Endothelial cell of umbilical vein (primary cell): Measurements from ENCODE around the gene SPPL3. TPM values are rescaled to one million over a fixed set of nuclear protein-coding genes. Genes with fewer than 3 reads are reported as not detected.

Source experiments
- BruUV-seq: library from RNA; stranded (reverse); fragments of 400-500 nt; replicated peaks from 2 replicates; lab custom pipeline; 2021; lab: Mats Ljungman, UMichigan
- CTCF ChIA-PET: fragments of 300-600, 350-600 bp; sonication (Branson Sonifier 250); formaldehyde crosslinking; loops from one replicate; lab custom pipeline; 2021; ENCODE audit warnings: antibody characterized with exemption, inconsistent platforms; lab: Charles Lee
- POLR2A ChIA-PET: fragments of 300-600, 350-600 bp; sonication (Branson Sonifier 250); formaldehyde crosslinking; loops from one replicate; lab custom pipeline; 2021; ENCODE audit warnings: antibody characterized with exemption, inconsistent platforms; lab: Charles Lee
- DNase-seq: peaks from one replicate; pipeline ENCODE4 v3.0.0-alpha.2; 2011; ENCODE audit warnings: low read depth, low spot score
- FAIRE-seq: peaks from 2 replicates; lab custom pipeline; 2011; peaks lifted over from hg19 to GRCh38; lab: Jason Lieb, UNC
- H2AFZ ChIP-seq: 2 replicates; pipeline ENCODE4 v1.6.0; 2012; ENCODE audit warnings: low read depth, low read length, control low read depth, inconsistent platforms
- H3K27ac ChIP-seq: 2 replicates; pipeline ENCODE4 v1.5.1; 2011; ENCODE audit warnings: low read depth, mild to moderate bottlenecking, control low read depth, low read length, moderate library complexity; ENCODE audit not compliant: insufficient read depth
- H3K27me3 ChIP-seq, 2 experiments: 2 replicates each; pipeline versions ENCODE4 v1.6.0 to v1.6.1; 2011; ENCODE audit warnings: low read length in 2 of 2, mixed read lengths in 1 of 2; ENCODE audit not compliant: control insufficient read depth in 2 of 2, insufficient read depth in 2 of 2
- H3K36me3 ChIP-seq, 2 experiments: 2 replicates in 1 of 2; 3 replicates in 1 of 2; pipeline ENCODE4 v1.5.1; 2011; ENCODE audit warnings: low read length in 2 of 2, mild to moderate bottlenecking in 1 of 2, moderate library complexity in 1 of 2; ENCODE audit not compliant: control insufficient read depth in 2 of 2, insufficient read depth in 2 of 2; ENCODE audit errors: extremely low read depth in 1 of 2
- H3K4me1 ChIP-seq: 3 replicates; pipeline ENCODE4 v1.5.1; 2011; ENCODE audit warnings: mild to moderate bottlenecking, low read length; ENCODE audit not compliant: control insufficient read depth, insufficient read depth; ENCODE audit errors: extremely low read depth
- H3K4me2 ChIP-seq: 2 replicates; pipeline ENCODE4 v1.6.1; 2011; ENCODE audit warnings: low read length, control low read depth, mixed read lengths; ENCODE audit not compliant: insufficient read depth
- H3K4me3 ChIP-seq, 3 experiments: fragments of 200-600 bp in 1 of 3; sonication (generic), shearing (Covaris generic) in 1 of 3; replicated peaks in 1 of 3; 2 replicates each; pipeline ENCODE4 v1.5.1; 2011 to 2016; ENCODE audit warnings: control low read depth in 3 of 3, low read length in 3 of 3, mild to moderate bottlenecking in 2 of 3, inconsistent platforms in 1 of 3, low read depth in 1 of 3, moderate library complexity in 1 of 3; ENCODE audit not compliant: insufficient read depth in 1 of 3
- H3K79me2 ChIP-seq: 2 replicates; pipeline ENCODE4 v1.6.0; 2012; ENCODE audit warnings: low read length, inconsistent platforms; ENCODE audit not compliant: control insufficient read depth, insufficient read depth
- H3K9ac ChIP-seq: replicated peaks from 2 replicates; pipeline ENCODE3; 2011; ENCODE audit warnings: low read length, control low read depth; ENCODE audit not compliant: insufficient read depth; ENCODE audit errors: extremely low read depth
- H3K9me1 ChIP-seq: replicated peaks from 3 replicates; pipeline ENCODE4 v1.6.0; 2011; ENCODE audit warnings: mild to moderate bottlenecking, low read length; ENCODE audit not compliant: control insufficient read depth, insufficient read depth; ENCODE audit errors: extremely low read depth
- H3K9me3 ChIP-seq: replicated peaks from 2 replicates; pipeline ENCODE4 v1.5.1; 2012; ENCODE audit warnings: low read length, inconsistent platforms; ENCODE audit not compliant: control insufficient read depth, insufficient read depth
- H4K20me1 ChIP-seq: replicated peaks from 2 replicates; pipeline ENCODE3; 2011; ENCODE audit warnings: mild to moderate bottlenecking, low read length; ENCODE audit not compliant: control insufficient read depth, insufficient read depth; ENCODE audit errors: extremely low read depth
- EZH2 ChIP-seq: IDR thresholded peaks from 2 replicates; pipeline ENCODE4 v1.6.1; 2012; ENCODE audit warnings: borderline replicate concordance, low read depth, mild to moderate bottlenecking, moderate library complexity, low read length, inconsistent platforms; ENCODE audit not compliant: severe bottlenecking
- FOS ChIP-seq: IDR thresholded peaks from 2 replicates; pipeline ENCODE4 v1.6.1; 2011; ENCODE audit warnings: mild to moderate bottlenecking, low read length, moderate library complexity, borderline replicate concordance; ENCODE audit not compliant: insufficient read depth
- GATA2 ChIP-seq: IDR thresholded peaks from 2 replicates; pipeline ENCODE4 v1.7.0; 2011; ENCODE audit warnings: low read depth, mild to moderate bottlenecking, moderate library complexity, mixed read lengths, low read length; ENCODE audit not compliant: insufficient read length, insufficient read depth
- POLR2A ChIP-seq: IDR thresholded peaks from 2 replicates; pipeline ENCODE4 v1.6.1; 2012; ENCODE audit warnings: low read depth, mild to moderate bottlenecking, control low read depth, low read length
- dilution Hi-C: fragments of 300-500 bp; cut with MboI; formaldehyde crosslinking; loops from one replicate; pipeline ENCODE4 v1.15.0; 2019; ENCODE audit warnings: low sequenced_read_pairs; ENCODE audit not compliant: extremely low pct_ligation_motif_present
- intact Hi-C: fragments of 100-400 bp; cut with micrococcal nuclease; formaldehyde crosslinking; loops from one replicate; pipeline ENCODE4 v1.10.0; 2022
- polyA plus RNA-seq, 4 experiments: library from polyadenylated mRNA; depleted of rRNA in 3 of 4; stranded (reverse) in 3 of 4; unstranded in 1 of 4; fragments of >200 nt; gene quantifications; 2 replicates each; pipeline versions ENCODE4 v1.2.1 to v1.2.3, GENCODE V29; 2011 to 2012; ENCODE audit warnings: missing spikeins in 1 of 4
- total RNA-seq: library from RNA; stranded (reverse); gene quantifications from 2 replicates; pipeline ENCODE4 v1.2.3, GENCODE V29; 2021
- TF ChIP-seq, protein P1 (sequence below), 2 donors: IDR thresholded peaks; 1 replicate in 1 of 2; 2 replicates in 1 of 2; pipeline ENCODE4 v1.5.1; 2011; ENCODE audit warnings: low read length in 2 of 2, mild to moderate bottlenecking in 2 of 2, moderate library complexity in 2 of 2, control low read depth in 1 of 2, inconsistent platforms in 1 of 2, low read depth in 1 of 2; ENCODE audit not compliant: insufficient read depth in 1 of 2; ENCODE audit errors: extremely low read depth in 1 of 2

Gene SPPL3
- total and polyA plus RNA-seq, 2 donors (not counting 3 experiments of a cell fraction or from before 2014, with no cell fraction given) = 30.6 to 53.0 TPM

DNA sequence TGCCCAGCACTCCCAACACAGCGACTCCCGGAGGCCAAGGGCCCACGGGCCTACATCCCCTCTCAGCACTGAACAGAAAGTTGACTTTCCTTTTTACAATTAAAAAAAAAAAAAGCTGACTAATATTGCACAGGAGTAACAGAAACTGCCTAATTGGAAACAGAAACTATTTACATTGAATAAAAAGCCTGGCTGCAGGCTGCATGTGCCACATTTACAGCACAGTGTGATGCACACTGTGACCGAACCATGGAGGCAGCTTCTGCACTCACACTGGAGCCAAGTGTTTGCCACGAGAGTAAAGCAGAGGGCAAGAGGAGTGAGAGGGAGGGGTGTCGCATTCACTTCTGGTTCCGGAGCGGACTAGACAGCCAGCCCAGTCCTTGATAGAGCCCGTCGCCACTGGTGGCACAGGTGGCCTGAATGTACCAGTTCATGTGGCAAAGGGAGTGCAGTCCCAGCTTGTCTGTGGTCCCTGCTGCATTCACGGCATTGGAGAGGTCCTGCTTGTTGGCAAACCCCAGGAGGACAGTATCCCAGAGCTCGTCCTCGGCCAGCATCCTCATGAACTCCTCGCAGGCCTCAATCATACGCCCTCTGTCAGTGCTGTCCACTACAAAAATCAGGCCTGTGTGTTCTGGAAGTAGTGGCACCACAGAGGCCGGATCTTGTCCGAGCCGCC is 59.2 kb downstream of the SPPL3 start:
- CTCF ChIA-PET = interaction anchor here (4.2 kb wide), 1 partner anchor 12 kb away, joined by 19 read pairs; no protein-coding TSS in a partner anchor
- peaks cover 2% of the 10 kb centered on the region for H3K79me2 ChIP-seq
- dilution Hi-C loops = no loop called here

DNA sequence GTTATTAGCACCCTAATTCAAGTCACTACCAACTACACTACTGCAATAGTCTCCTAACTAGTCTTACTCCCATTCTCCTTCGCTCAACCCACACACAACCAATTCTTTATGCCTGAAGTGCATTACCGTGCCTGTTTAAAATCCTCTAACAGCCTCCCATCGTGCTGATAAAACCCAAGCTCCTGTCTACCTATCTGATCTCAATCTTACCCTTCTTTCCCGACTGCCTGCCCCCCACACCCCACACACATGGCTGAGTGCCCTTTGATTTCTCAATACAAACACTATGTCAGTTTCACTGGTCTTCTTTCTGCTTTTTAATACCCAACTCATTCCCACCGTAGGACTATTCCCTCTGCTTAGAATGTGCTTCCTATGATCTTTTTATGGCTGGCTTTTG is 59.9 kb downstream of the SPPL3 start:
- Histone ChIP-seq H3K9me3 (no peaks in the 10 kb centered on the region), H3K4me1 (peaks cover 1% of the 10 kb centered on the region), H2AFZ (no peak overlapping the region), H3K36me3 (no peaks in the 10 kb centered on the region), H3K4me2 (no peak overlapping the region), H3K27ac (no peak overlapping the region), H3K79me2 (peaks cover 2% of the 10 kb centered on the region), H3K9ac (no peak overlapping the region), H3K27me3 (no peaks in the 10 kb centered on the region), H3K4me3 (no peak overlapping the region), H4K20me1 (peaks cover 5% of the 10 kb centered on the region), H3K9me1 (no peaks in the 10 kb centered on the region)
- DNase-seq = no peak
- dilution Hi-C loops (no loop called here), intact Hi-C loops (no loop called here)
- TF ChIP-seq FOS = no peak
- no peak for TF ChIP-seq EZH2
- FAIRE-seq = no peak
- BruUV-seq = no TSS peak
- ChIA-PET POLR2A (no interaction called here), CTCF (interaction anchor here (4.2 kb wide), 1 partner anchor 13 kb away, joined by 19 read pairs; no protein-coding TSS in a partner anchor)

More for the DNA sequence above, 59.2 kb downstream of the SPPL3 start:
- Histone ChIP-seq H3K27me3 (no peaks in the 10 kb centered on the region), H3K4me1 (peaks cover 7% of the 10 kb centered on the region), H3K36me3 (no peaks in the 10 kb centered on the region), H3K9ac (no peak overlapping the region), H2AFZ (no peak overlapping the region), H3K27ac (no peak overlapping the region), H4K20me1 (peaks cover 5% of the 10 kb centered on the region), H3K4me2 (no peak overlapping the region), H3K4me3 (no peak overlapping the region), H3K9me1 (no peaks in the 10 kb centered on the region), H3K9me3 (no peaks in the 10 kb centered on the region)
- BruUV-seq = no TSS peak
- DNase-seq (no peak), FAIRE-seq (no peak)
- intact Hi-C loops = no loop called here
- POLR2A ChIA-PET = no interaction called here
- no peak for TF ChIP-seq POLR2A
- TF ChIP-seq, protein P1, sequence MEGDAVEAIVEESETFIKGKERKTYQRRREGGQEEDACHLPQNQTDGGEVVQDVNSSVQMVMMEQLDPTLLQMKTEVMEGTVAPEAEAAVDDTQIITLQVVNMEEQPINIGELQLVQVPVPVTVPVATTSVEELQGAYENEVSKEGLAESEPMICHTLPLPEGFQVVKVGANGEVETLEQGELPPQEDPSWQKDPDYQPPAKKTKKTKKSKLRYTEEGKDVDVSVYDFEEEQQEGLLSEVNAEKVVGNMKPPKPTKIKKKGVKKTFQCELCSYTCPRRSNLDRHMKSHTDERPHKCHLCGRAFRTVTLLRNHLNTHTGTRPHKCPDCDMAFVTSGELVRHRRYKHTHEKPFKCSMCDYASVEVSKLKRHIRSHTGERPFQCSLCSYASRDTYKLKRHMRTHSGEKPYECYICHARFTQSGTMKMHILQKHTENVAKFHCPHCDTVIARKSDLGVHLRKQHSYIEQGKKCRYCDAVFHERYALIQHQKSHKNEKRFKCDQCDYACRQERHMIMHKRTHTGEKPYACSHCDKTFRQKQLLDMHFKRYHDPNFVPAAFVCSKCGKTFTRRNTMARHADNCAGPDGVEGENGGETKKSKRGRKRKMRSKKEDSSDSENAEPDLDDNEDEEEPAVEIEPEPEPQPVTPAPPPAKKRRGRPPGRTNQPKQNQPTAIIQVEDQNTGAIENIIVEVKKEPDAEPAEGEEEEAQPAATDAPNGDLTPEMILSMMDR (IDR thresholded peaks at IDR 0.05; ENCODE audit: extremely low read depth in 1 of 2, insufficient read depth in 1 of 2, low read depth in 1 of 2, low read length in 2 of 2) = no peak
- no peak for TF ChIP-seq EZH2
- TF ChIP-seq GATA2 = no peak
